Panc1 (cell line): Measurements from ENCODE around the gene SLC23A3. TPM values are rescaled to one million over a fixed set of nuclear protein-coding genes. Genes with fewer than 3 reads are reported as not detected.

Experiments
- ATAC-seq: fragments of 200-7000 bp; cut with Tn5 transposase; 2 replicates; pipeline ENCODE4 v1.9.1; 2020; ENCODE audit warnings: mild to moderate bottlenecking, moderate library complexity
- BruUV-seq: library from RNA; stranded (reverse); fragments of 400-500 nt; replicated peaks from 2 replicates; lab custom pipeline; 2021; lab: Mats Ljungman, UMichigan
- CTCF ChIA-PET: fragments of 300-600 bp; sonication (Branson Sonifier 250); formaldehyde crosslinking; loops from one replicate; lab custom pipeline; 2022; ENCODE audit warnings: antibody characterized with exemption; lab: Charles Lee
- POLR2A ChIA-PET: fragments of 300-600 bp; sonication (Branson Sonifier 250); formaldehyde crosslinking; loops from one replicate; lab custom pipeline; 2022; ENCODE audit warnings: antibody characterized with exemption; lab: Charles Lee
- DNase-seq: peaks from one replicate; pipeline ENCODE4 v3.0.0-alpha.2; 2010; ENCODE audit warnings: low read depth, low spot score
- H3K27ac ChIP-seq: 2 replicates; pipeline ENCODE4 v1.5.1; 2011; ENCODE audit warnings: mild to moderate bottlenecking, low read length, inconsistent platforms
- H3K27me3 ChIP-seq: fragments of 200-500 bp; sonication (Bioruptor generic); 2 replicates; pipeline ENCODE4 v1.6.0; 2014; ENCODE audit warnings: low read length, inconsistent platforms; ENCODE audit not compliant: control insufficient read depth, insufficient read depth
- H3K36me3 ChIP-seq: fragments of 200-500 bp; sonication (Bioruptor generic); 2 replicates; pipeline ENCODE4 v1.5.1; 2014; ENCODE audit warnings: inconsistent platforms, mild to moderate bottlenecking, low read length, moderate library complexity; ENCODE audit not compliant: control insufficient read depth, insufficient read depth
- H3K4me1 ChIP-seq: 2 replicates; pipeline ENCODE4 v1.5.1; 2011; ENCODE audit warnings: inconsistent platforms, mild to moderate bottlenecking, low read length, moderate library complexity; ENCODE audit not compliant: control insufficient read depth, insufficient read depth
- H3K4me3 ChIP-seq, 2 experiments: 2 replicates each; pipeline ENCODE4 v1.5.1; 2011 to 2012; ENCODE audit warnings: low read depth in 2 of 2, low read length in 2 of 2, mild to moderate bottlenecking in 2 of 2, inconsistent platforms in 1 of 2, moderate library complexity in 1 of 2
- H3K9me3 ChIP-seq: fragments of 200-500 bp; sonication (Bioruptor generic); 2 replicates; pipeline ENCODE4 v1.5.1; 2014; ENCODE audit warnings: low read depth, mild to moderate bottlenecking, inconsistent platforms, low read length, moderate library complexity; ENCODE audit not compliant: control insufficient read depth, insufficient read depth
- POLR2AphosphoS5 ChIP-seq: IDR thresholded peaks from 2 replicates; pipeline ENCODE4 v1.6.1; 2012; ENCODE audit warnings: mild to moderate bottlenecking, low read depth, low read length, moderate library complexity
- SIN3A ChIP-seq: IDR thresholded peaks from 2 replicates; pipeline ENCODE4 v1.6.1; 2012; ENCODE audit warnings: low read depth, mild to moderate bottlenecking, low read length, moderate library complexity, borderline replicate concordance; ENCODE audit not compliant: insufficient read depth
- TCF7L2 ChIP-seq: IDR thresholded peaks from 2 replicates; pipeline ENCODE4 v1.6.1; 2011; ENCODE audit warnings: mild to moderate bottlenecking, low read depth, low read length, inconsistent platforms
- in situ Hi-C: cut with HindIII; loops from 2 replicates; pipeline ENCODE4 v1.10.0; 2016; ENCODE audit warnings: low sequenced_read_pairs, low pct_unique_long_range_greater_than_20kb
- intact Hi-C: fragments of 100-400 bp; cut with micrococcal nuclease; formaldehyde crosslinking; loops from one replicate; pipeline ENCODE4 v1.10.0; 2022; ENCODE audit not compliant: unreplicated experiment
- total RNA-seq: library from RNA; stranded (reverse); gene quantifications from one replicate; pipeline ENCODE4 v1.2.1, GENCODE V29; 2021; ENCODE audit not compliant: unreplicated experiment
- TF ChIP-seq, protein P1 (sequence below): fragments of 450-650 bp; IDR thresholded peaks from 2 replicates; pipeline ENCODE4 v1.5.1; 2017; ENCODE audit warnings: mild to moderate bottlenecking
- TF ChIP-seq, protein P2 (sequence below), 2 experiments: IDR thresholded peaks; 2 replicates each; pipeline ENCODE4 v1.6.1; 2011 to 2012; ENCODE audit warnings: low read depth in 2 of 2, control low read depth in 1 of 2, low read length in 1 of 2, mild to moderate bottlenecking in 1 of 2, moderate library complexity in 1 of 2; ENCODE audit not compliant: insufficient read depth in 1 of 2

SLC23A3 gene
- total RNA-seq, 1 experiment from 2014 or later = 3.3 TPM

DNA sequence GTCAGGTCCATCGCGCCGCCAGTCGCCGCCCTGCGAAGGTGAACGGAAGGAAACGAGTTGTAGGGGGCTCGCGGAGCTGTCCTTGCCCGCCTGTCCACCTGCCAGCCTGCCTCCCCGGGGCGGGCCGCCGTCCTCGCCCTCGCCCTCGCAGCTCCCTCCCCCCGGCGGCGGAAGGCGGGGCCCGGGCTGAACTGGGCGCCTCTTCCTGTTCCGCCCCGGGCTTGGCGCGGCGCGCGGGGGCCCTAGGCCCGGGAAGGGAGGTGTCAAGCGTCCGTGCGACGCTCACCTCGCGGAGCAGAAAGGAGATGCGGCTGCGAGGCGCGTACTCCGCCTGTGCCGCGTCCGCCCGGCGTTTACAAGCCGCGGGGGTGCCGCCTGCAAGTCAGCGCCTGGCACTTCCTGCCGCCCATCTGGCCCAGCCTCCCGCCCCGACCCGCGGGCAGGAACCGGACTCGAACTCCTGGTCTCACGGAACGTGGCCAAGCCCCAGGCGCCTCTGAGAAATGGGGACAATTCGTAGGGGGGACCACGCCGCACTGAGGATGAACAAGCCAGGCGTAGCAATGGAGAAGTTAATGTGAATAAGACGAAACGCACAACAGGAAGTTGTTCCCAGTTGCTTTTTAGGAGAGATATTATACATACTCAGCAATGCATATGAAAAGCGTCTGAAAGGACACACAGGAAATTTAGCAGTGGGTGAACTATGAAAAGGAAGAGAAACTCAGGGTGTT is 7.2 kb upstream of the SLC23A3 start, which contains the start of gene CNPPD1:
TSS of gene CNPPD1 (minus strand) at position 108 of the 734 bp plus-strand sequence. CDS start at position 11, 97 bp downstream.
- H3K4me3 ChIP-seq = peak within 1 kb of the TSS; percentile 66 to 80
- ATAC-seq (peak; percentile 87), DNase-seq (peak; percentile 24)
- no peaks in the 10 kb centered on the region for H3K9me3 ChIP-seq
- TF ChIP-seq SIN3A (peak; percentile 69; the same call in 1 of the 2 replicates), POLR2AphosphoS5 (peak; percentile 88), TCF7L2 (no peak)
- TF ChIP-seq, protein P1, sequence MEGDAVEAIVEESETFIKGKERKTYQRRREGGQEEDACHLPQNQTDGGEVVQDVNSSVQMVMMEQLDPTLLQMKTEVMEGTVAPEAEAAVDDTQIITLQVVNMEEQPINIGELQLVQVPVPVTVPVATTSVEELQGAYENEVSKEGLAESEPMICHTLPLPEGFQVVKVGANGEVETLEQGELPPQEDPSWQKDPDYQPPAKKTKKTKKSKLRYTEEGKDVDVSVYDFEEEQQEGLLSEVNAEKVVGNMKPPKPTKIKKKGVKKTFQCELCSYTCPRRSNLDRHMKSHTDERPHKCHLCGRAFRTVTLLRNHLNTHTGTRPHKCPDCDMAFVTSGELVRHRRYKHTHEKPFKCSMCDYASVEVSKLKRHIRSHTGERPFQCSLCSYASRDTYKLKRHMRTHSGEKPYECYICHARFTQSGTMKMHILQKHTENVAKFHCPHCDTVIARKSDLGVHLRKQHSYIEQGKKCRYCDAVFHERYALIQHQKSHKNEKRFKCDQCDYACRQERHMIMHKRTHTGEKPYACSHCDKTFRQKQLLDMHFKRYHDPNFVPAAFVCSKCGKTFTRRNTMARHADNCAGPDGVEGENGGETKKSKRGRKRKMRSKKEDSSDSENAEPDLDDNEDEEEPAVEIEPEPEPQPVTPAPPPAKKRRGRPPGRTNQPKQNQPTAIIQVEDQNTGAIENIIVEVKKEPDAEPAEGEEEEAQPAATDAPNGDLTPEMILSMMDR = no peak; the same call in 1 of the 2 replicates
- TF ChIP-seq, protein P2, sequence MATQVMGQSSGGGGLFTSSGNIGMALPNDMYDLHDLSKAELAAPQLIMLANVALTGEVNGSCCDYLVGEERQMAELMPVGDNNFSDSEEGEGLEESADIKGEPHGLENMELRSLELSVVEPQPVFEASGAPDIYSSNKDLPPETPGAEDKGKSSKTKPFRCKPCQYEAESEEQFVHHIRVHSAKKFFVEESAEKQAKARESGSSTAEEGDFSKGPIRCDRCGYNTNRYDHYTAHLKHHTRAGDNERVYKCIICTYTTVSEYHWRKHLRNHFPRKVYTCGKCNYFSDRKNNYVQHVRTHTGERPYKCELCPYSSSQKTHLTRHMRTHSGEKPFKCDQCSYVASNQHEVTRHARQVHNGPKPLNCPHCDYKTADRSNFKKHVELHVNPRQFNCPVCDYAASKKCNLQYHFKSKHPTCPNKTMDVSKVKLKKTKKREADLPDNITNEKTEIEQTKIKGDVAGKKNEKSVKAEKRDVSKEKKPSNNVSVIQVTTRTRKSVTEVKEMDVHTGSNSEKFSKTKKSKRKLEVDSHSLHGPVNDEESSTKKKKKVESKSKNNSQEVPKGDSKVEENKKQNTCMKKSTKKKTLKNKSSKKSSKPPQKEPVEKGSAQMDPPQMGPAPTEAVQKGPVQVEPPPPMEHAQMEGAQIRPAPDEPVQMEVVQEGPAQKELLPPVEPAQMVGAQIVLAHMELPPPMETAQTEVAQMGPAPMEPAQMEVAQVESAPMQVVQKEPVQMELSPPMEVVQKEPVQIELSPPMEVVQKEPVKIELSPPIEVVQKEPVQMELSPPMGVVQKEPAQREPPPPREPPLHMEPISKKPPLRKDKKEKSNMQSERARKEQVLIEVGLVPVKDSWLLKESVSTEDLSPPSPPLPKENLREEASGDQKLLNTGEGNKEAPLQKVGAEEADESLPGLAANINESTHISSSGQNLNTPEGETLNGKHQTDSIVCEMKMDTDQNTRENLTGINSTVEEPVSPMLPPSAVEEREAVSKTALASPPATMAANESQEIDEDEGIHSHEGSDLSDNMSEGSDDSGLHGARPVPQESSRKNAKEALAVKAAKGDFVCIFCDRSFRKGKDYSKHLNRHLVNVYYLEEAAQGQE (IDR thresholded peaks at IDR 0.05; ENCODE audit: insufficient read depth in 1 of 2, low read depth in 2 of 2, low read length in 1 of 2) = 0 out of 4 replicates have a peak, but pooled peaks of 1 of the 2 experiments have one; percentile 46
- intact Hi-C loops (no loop called here), in situ Hi-C loops (no loop called here)
- POLR2A ChIA-PET = interaction anchor here (0.5 kb wide), 2 partner anchors 52 to 167 kb away, joined by 3 to 6 read pairs; no protein-coding TSS in a partner anchor
- H3K4me1 ChIP-seq = peaks cover 10% of the 10 kb centered on the region
- CTCF ChIA-PET = interaction anchor here (0.6 to 0.8 kb wide), 2 partner anchors 118 to 132 kb away, joined by 3 to 4 read pairs; no protein-coding TSS in a partner anchor
- peaks cover 13% of the 10 kb centered on the region for H3K36me3 ChIP-seq
- H3K27me3 ChIP-seq = no peaks in the 10 kb centered on the region
- H3K27ac ChIP-seq = peak within 1 kb of the TSS; percentile 98
- no TSS peak for BruUV-seq

DNA sequence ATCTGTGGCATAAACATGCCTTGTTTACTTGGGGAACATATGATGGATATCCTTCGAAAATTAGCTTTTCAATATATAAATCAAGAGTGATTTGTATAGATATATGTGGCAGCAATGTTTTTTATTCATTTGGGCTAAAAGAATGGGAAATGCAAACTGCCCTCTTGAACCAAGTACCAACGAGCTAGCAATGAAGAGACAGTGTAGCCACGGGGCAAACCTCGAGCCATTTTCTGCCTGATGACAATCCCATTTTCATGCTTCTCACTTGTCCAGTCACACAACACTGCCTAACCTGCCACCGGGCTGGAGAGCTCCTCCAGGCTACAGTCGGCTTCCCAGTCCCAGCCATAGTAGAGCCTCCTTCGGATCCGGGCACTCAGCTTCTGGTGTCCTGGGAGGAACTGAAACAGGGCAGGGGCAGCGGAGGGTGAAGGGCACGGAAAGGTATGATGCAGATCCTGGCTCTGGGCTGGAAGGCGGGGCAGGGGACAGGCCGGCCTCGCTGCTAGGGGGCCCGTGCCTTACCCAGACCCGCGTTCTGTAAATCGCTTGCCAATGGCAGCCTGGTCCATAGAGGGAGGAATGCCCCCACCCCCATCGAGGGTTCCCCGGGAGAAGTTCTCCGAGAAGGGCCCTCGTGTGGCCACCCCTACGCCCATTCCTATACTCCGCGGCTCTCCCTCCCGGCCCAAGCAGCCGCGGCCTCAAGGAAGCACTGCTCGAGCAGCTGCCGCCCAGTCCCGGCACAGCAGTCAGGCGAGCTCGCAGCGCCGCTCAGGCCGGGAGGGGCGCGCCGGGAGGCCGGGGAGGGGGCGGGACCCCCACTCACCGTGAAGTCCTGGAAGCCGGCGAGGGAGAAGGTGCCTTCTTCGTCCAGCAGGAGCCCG is 6.3 kb upstream of the SLC23A3 start:
- POLR2A ChIA-PET = interaction anchor here (0.5 to 0.6 kb wide), 4 partner anchors 53 to 168 kb away, joined by 3 to 6 read pairs (median 4); no protein-coding TSS in a partner anchor
- TF ChIP-seq, protein P1 = peak; percentile 28
- no peak for TF ChIP-seq TCF7L2
- Histone ChIP-seq H3K4me1 (peaks cover 10% of the 10 kb centered on the region), H3K27me3 (no peaks in the 10 kb centered on the region), H3K9me3 (no peaks in the 10 kb centered on the region), H3K36me3 (peaks cover 6% of the 10 kb centered on the region; the same call in 1 of the 2 replicates), H3K27ac (peak overlapping the region; percentile 98), H3K4me3 (peak overlapping the region; percentile 66 to 80)
- TSS peak; percentile 76 for BruUV-seq
- ATAC-seq = peak; percentile 58
- in situ Hi-C loops = no loop called here
- DNase-seq = no peak
- intact Hi-C loops = no loop called here
- CTCF ChIA-PET = interaction anchor here (0.6 to 0.9 kb wide), 3 partner anchors 21 to 131 kb away, joined by 3 to 4 read pairs (median 3); no protein-coding TSS in a partner anchor
